Skeletal muscle tissue (tissue), 4 donors: ENCODE results near the gene SDHAF1. TPM values are rescaled to one million over a fixed set of nuclear protein-coding genes. Genes with fewer than 3 reads are reported as not detected.
"Not testable (repeated sequence)": the region's sequence is repeated elsewhere in the genome, so short reads cannot be mapped to it uniquely, and the experiment has no call there.

Experiments
- H3K27ac ChIP-seq: one replicate; pipeline ENCODE4 v1.7.0; 2013; ENCODE audit warnings: mild to moderate bottlenecking, low read depth, low read length, inconsistent platforms
- H3K27me3 ChIP-seq, 3 donors: one replicate each; pipeline ENCODE4 v1.7.0; 2013; ENCODE audit warnings: low read length in 3 of 3; ENCODE audit not compliant: control insufficient read depth in 3 of 3, insufficient read depth in 3 of 3
- H3K36me3 ChIP-seq, 3 donors: one replicate each; pipeline ENCODE4 v1.7.0; 2013; ENCODE audit warnings: low read length in 3 of 3; ENCODE audit not compliant: control insufficient read depth in 3 of 3, insufficient read depth in 3 of 3
- H3K4me1 ChIP-seq, 3 donors: one replicate each; pipeline ENCODE4 v1.7.0; 2013; ENCODE audit warnings: low read length in 3 of 3, mild to moderate bottlenecking in 3 of 3; ENCODE audit not compliant: control insufficient read depth in 3 of 3, insufficient read depth in 3 of 3
- H3K4me3 ChIP-seq, 3 donors: one replicate each; pipeline ENCODE4 v1.7.0; 2013; ENCODE audit warnings: low read length in 3 of 3
- H3K9ac ChIP-seq, 3 donors: one replicate each; pipeline ENCODE4 v1.7.0; 2013; ENCODE audit warnings: low read length in 3 of 3, mild to moderate bottlenecking in 3 of 3, moderate library complexity in 2 of 3, low read depth in 1 of 3
- H3K9me3 ChIP-seq, 3 donors: one replicate each; pipeline ENCODE4 v1.7.0; 2013; ENCODE audit warnings: low read length in 3 of 3; ENCODE audit not compliant: control insufficient read depth in 3 of 3
- total RNA-seq: library from RNA; depleted of rRNA; stranded (reverse); fragments of >200 nt; gene quantifications from one replicate; pipeline ENCODE4 v1.2.3, GENCODE V29; 2014
- donor health status: Osteomylitis.

Gene SDHAF1
- total RNA-seq, 1 donor from 2014 or later, result 8.4 TPM

- H3K27me3 ChIP-seq, result peaks cover 24 to 40% (median 33%) of the 10 kb centered on the region in 3 donors
- no peaks in the 10 kb centered on the region for H3K36me3 ChIP-seq
- H3K9ac ChIP-seq, result no peak overlapping the region
- H3K4me1 ChIP-seq, result peaks cover 0 to 7% (median 0%) of the 10 kb centered on the region in 3 donors
- H3K27ac ChIP-seq, result no peak overlapping the region
- no peaks in the 10 kb centered on the region for H3K9me3 ChIP-seq
- no peak overlapping the region for H3K4me3 ChIP-seq
Observed at GRCh38 chr19:35963514-35963913, 31.5 kb upstream of the SDHAF1 start.

GRCh38 chr19:35966771-35967170 lies 28.2 kb upstream of the SDHAF1 start:
- no peak overlapping the region for H3K9ac ChIP-seq
- H3K9me3 ChIP-seq, result no peaks in the 10 kb centered on the region
- H3K4me1 ChIP-seq, result no peaks in the 10 kb centered on the region
- no peak overlapping the region for H3K27ac ChIP-seq
- H3K4me3 ChIP-seq, result no peak overlapping the region
- peaks cover 0 to 12% (median 7%) of the 10 kb centered on the region in 3 donors for H3K27me3 ChIP-seq
- H3K36me3 ChIP-seq, result no peaks in the 10 kb centered on the region

- Histone ChIP-seq H3K9me3 (no peaks in the 10 kb centered on the region), H3K4me1 (no peaks in the 10 kb centered on the region), H3K27ac (no peak overlapping the region), H3K4me3 (no peak overlapping the region), H3K36me3 (no peaks in the 10 kb centered on the region), H3K27me3 (peaks cover 2 to 32% (median 4%) of the 10 kb centered on the region in 3 donors), H3K9ac (no peak overlapping the region)
Observed at GRCh38 chr19:35973487-35973886, 21.5 kb upstream of the SDHAF1 start.

- Histone ChIP-seq H3K9me3 (no peaks in the 10 kb centered on the region), H3K27ac (no peak overlapping the region), H3K27me3 (peaks cover 11 to 45% (median 19%) of the 10 kb centered on the region in 3 donors)
Observed at GRCh38 chr19:35975608-35976214, 19.3 kb upstream of the SDHAF1 start.

GRCh38 chr19:35977446-35978222 lies 17.4 kb upstream of the SDHAF1 start:
- no peaks in the 10 kb centered on the region for H3K4me1 ChIP-seq

More at GRCh38 chr19:35975608-35976214, 19.3 kb upstream of the SDHAF1 start:
- H3K4me3 ChIP-seq, result no peak overlapping the region
- no peak overlapping the region for H3K9ac ChIP-seq
- no peaks in the 10 kb centered on the region for H3K4me1 ChIP-seq
- no peaks in the 10 kb centered on the region for H3K36me3 ChIP-seq

GRCh38 chr19:35978271-35978670 lies 16.7 kb upstream of the SDHAF1 start:
- Histone ChIP-seq H3K9me3 (no peaks in the 10 kb centered on the region), H3K4me1 (no peaks in the 10 kb centered on the region), H3K9ac (no peak overlapping the region), H3K27ac (no peak overlapping the region), H3K4me3 (no peak overlapping the region), H3K27me3 (peaks cover 14 to 54% (median 27%) of the 10 kb centered on the region in 3 donors), H3K36me3 (no peaks in the 10 kb centered on the region)

More at GRCh38 chr19:35977446-35978222, 17.4 kb upstream of the SDHAF1 start:
- no peaks in the 10 kb centered on the region for H3K36me3 ChIP-seq
- no peak overlapping the region for H3K4me3 ChIP-seq
- H3K9ac ChIP-seq, result no peak overlapping the region
- no peaks in the 10 kb centered on the region for H3K9me3 ChIP-seq
- no peak overlapping the region for H3K27ac ChIP-seq
- H3K27me3 ChIP-seq, result peaks cover 14 to 50% (median 23%) of the 10 kb centered on the region in 3 donors

GRCh38 chr19:35978832-35979365 lies 16.1 kb upstream of the SDHAF1 start:
- Histone ChIP-seq H3K36me3 (no peaks in the 10 kb centered on the region), H3K9me3 (no peaks in the 10 kb centered on the region), H3K9ac (no peak overlapping the region), H3K4me1 (no peaks in the 10 kb centered on the region), H3K27ac (no peak overlapping the region), H3K4me3 (no peak overlapping the region), H3K27me3 (peaks cover 15 to 58% (median 33%) of the 10 kb centered on the region in 3 donors)

GRCh38 chr19:35980997-35981396 lies 14.0 kb upstream of the SDHAF1 start:
- H3K9me3 ChIP-seq, H3K27ac ChIP-seq, H3K36me3 ChIP-seq, H3K4me3 ChIP-seq, H3K9ac ChIP-seq, H3K4me1 ChIP-seq: not testable (repeated sequence)
- H3K27me3 ChIP-seq, result peaks cover 36 to 63% (median 44%) of the 10 kb centered on the region in 3 donors

- Histone ChIP-seq H3K36me3 (no peaks in the 10 kb centered on the region), H3K9me3 (no peaks in the 10 kb centered on the region), H3K9ac (no peak overlapping the region), H3K27ac (no peak overlapping the region), H3K4me3 (no peak overlapping the region), H3K4me1 (no peaks in the 10 kb centered on the region), H3K27me3 (peaks cover 42 to 62% (median 51%) of the 10 kb centered on the region in 3 donors)
Observed at GRCh38 chr19:35983177-35983576, 11.8 kb upstream of the SDHAF1 start.

GRCh38 chr19:35986111-35986510 lies 8.9 kb upstream of the SDHAF1 start:
- H3K9me3 ChIP-seq, result no peaks in the 10 kb centered on the region
- no peak overlapping the region for H3K27ac ChIP-seq
- H3K27me3 ChIP-seq, result peaks cover 31 to 61% (median 38%) of the 10 kb centered on the region in 3 donors
- H3K4me3 ChIP-seq, result no peak overlapping the region
- H3K4me1 ChIP-seq, result no peaks in the 10 kb centered on the region
- no peak overlapping the region for H3K9ac ChIP-seq
- no peaks in the 10 kb centered on the region for H3K36me3 ChIP-seq
